PC-3 (cell line): ENCODE data around the gene PYGO1. TPM values are rescaled to one million over a fixed set of nuclear protein-coding genes. Genes with fewer than 3 reads are reported as not detected.

ENCODE experiments used
- ATAC-seq: fragments of 200-7000 bp; cut with Tn5 transposase; 2 replicates; pipeline ENCODE4 v1.9.1; 2020; ENCODE audit warnings: mild to moderate bottlenecking, moderate library complexity
- BruUV-seq: library from RNA; stranded (reverse); fragments of 400-500 nt; replicated peaks from 2 replicates; lab custom pipeline; 2021; lab: Mats Ljungman, UMichigan
- CTCF ChIA-PET: fragments of 300-600 bp; sonication (Branson Sonifier 250); formaldehyde crosslinking; loops from one replicate; lab custom pipeline; 2022; ENCODE audit warnings: antibody characterized with exemption; lab: Charles Lee
- POLR2A ChIA-PET: fragments of 300-600 bp; sonication (Branson Sonifier 250); formaldehyde crosslinking; loops from one replicate; lab custom pipeline; 2022; ENCODE audit warnings: antibody characterized with exemption; ENCODE audit not compliant: unreplicated experiment; lab: Charles Lee
- DNase-seq: peaks from one replicate; pipeline ENCODE4 v3.0.0-alpha.2; 2015
- H2AFZ ChIP-seq: fragments of 300-600 bp; sonication (generic); 2 replicates; pipeline ENCODE4 v1.6.0; 2016; ENCODE audit warnings: antibody characterized with exemption, low read length
- H3F3A ChIP-seq: fragments of 300-600 bp; sonication (generic); one replicate; pipeline ENCODE4 v1.6.0; 2017; ENCODE audit warnings: antibody characterized with exemption, low read length, control low read depth, mild to moderate bottlenecking; ENCODE audit not compliant: unreplicated experiment
- H3K27ac ChIP-seq: fragments of 300-600 bp; sonication (generic); 2 replicates; pipeline ENCODE4 v1.5.1; 2016; ENCODE audit warnings: mild to moderate bottlenecking, low read length
- H3K27me3 ChIP-seq: fragments of 300-600 bp; sonication (generic); 2 replicates; pipeline ENCODE4 v1.6.1; 2016; ENCODE audit warnings: low read length, mixed read lengths
- H3K36me3 ChIP-seq: fragments of 300-600 bp; sonication (generic); 2 replicates; pipeline ENCODE4 v1.6.1; 2016; ENCODE audit warnings: low read depth, mixed run types, low read length, mixed read lengths
- H3K4me1 ChIP-seq: fragments of 300-600 bp; sonication (generic); 2 replicates; pipeline ENCODE4 v1.5.1; 2016; ENCODE audit warnings: low read length; ENCODE audit not compliant: insufficient read depth
- H3K4me2 ChIP-seq: fragments of 300-600 bp; sonication (generic); 2 replicates; pipeline ENCODE4 v1.6.0; 2016; ENCODE audit warnings: low read length
- H3K4me3 ChIP-seq: fragments of 300-600 bp; sonication (generic); 2 replicates; pipeline ENCODE4 v1.5.1; 2016; ENCODE audit warnings: mild to moderate bottlenecking, low read length, mixed read lengths
- H3K79me2 ChIP-seq: fragments of 300-600 bp; sonication (generic); 2 replicates; pipeline ENCODE4 v1.6.1; 2017; ENCODE audit warnings: low read length, mixed read lengths
- H3K9ac ChIP-seq: fragments of 300-600 bp; sonication (generic); 2 replicates; pipeline ENCODE4 v1.6.0; 2016; ENCODE audit warnings: mild to moderate bottlenecking, low read length
- H3K9me2 ChIP-seq: fragments of 300-600 bp; sonication (generic); replicated peaks from 2 replicates; pipeline ENCODE4 v1.6.1; 2016; ENCODE audit warnings: mixed run types, low read length, mixed read lengths
- H3K9me3 ChIP-seq: fragments of 300-600 bp; sonication (generic); 2 replicates; pipeline ENCODE4 v1.6.1; 2016; ENCODE audit warnings: low read length, mixed read lengths
- H4K20me1 ChIP-seq: fragments of 300-600 bp; sonication (generic); 2 replicates; pipeline ENCODE4 v1.6.1; 2016; ENCODE audit warnings: low read length, mixed read lengths
- CTCF ChIP-seq: fragments of 300-600 bp; sonication (generic); conservative IDR thresholded peaks from 2 replicates; pipeline ENCODE4 v1.5.1; 2017; ENCODE audit warnings: antibody characterized with exemption, low read depth, mild to moderate bottlenecking, low read length
- EZH2 ChIP-seq: fragments of 300-600 bp; sonication (generic); IDR thresholded peaks from one replicate; pipeline ENCODE4 v1.6.1; 2017; ENCODE audit warnings: antibody characterized with exemption, mild to moderate bottlenecking, low read length; ENCODE audit not compliant: unreplicated experiment
- EZH2phosphoT487 ChIP-seq: fragments of 300-600 bp; sonication (generic); IDR thresholded peaks from 2 replicates; pipeline ENCODE4 v1.6.1; 2018; ENCODE audit warnings: mild to moderate bottlenecking, antibody characterized with exemption, low read length, borderline replicate concordance
- intact Hi-C: fragments of 100-400 bp; cut with micrococcal nuclease; formaldehyde crosslinking; loops from 2 replicates; pipeline ENCODE4 v1.9.0; 2023
- total RNA-seq: library from RNA; depleted of rRNA; stranded (reverse); fragments of >200 nt; gene quantifications from 2 replicates; pipeline ENCODE4 v1.2.3, GENCODE V29; 2014

The PYGO1 gene
- total RNA-seq, 1 experiment from 2014 or later, result 2.0 TPM

- Histone ChIP-seq H4K20me1 (no peaks in the 10 kb centered on the region), H3K4me3 (no peak overlapping the region), H3K36me3 (no peaks in the 10 kb centered on the region), H3K27ac (no peak overlapping the region), H3K9ac (no peak overlapping the region), H3K4me2 (no peak overlapping the region), H3K9me2 (no peaks in the 10 kb centered on the region), H3K27me3 (peaks cover 26% of the 10 kb centered on the region), H3K4me1 (no peaks in the 10 kb centered on the region), H3F3A (no peaks in the 10 kb centered on the region), H3K79me2 (no peaks in the 10 kb centered on the region), H2AFZ (no peak overlapping the region), H3K9me3 (no peaks in the 10 kb centered on the region)
- BruUV-seq, result no TSS peak
- CTCF ChIA-PET, result no interaction called here
- TF ChIP-seq EZH2phosphoT487, result no peak
- no peak for TF ChIP-seq EZH2
- TF ChIP-seq CTCF, result no peak
- DNase-seq (no peak), ATAC-seq (no peak)
- intact Hi-C loops, result no loop called here
- POLR2A ChIA-PET, result no interaction called here
Observed at GRCh38 chr15:55590788-55591187, 2.6 kb upstream of the PYGO1 start.

- Histone ChIP-seq H3K4me3 (no peak overlapping the region), H3K9me3 (no peaks in the 10 kb centered on the region), H2AFZ (peak overlapping the region; percentile 79; the same call in 1 of the 2 replicates), H3K4me1 (no peaks in the 10 kb centered on the region), H3K36me3 (no peaks in the 10 kb centered on the region), H3K27ac (no peak overlapping the region), H3K27me3 (peaks cover 33% of the 10 kb centered on the region), H3K79me2 (no peaks in the 10 kb centered on the region), H3K9ac (no peak overlapping the region), H3K9me2 (no peaks in the 10 kb centered on the region), H3K4me2 (peak overlapping the region; percentile 77; the same call in 1 of the 2 replicates), H3F3A (no peaks in the 10 kb centered on the region), H4K20me1 (no peaks in the 10 kb centered on the region)
- CTCF ChIA-PET, result no interaction called here
- TSS peak; percentile 46 for BruUV-seq
- DNase-seq, result no peak
- POLR2A ChIA-PET, result no interaction called here
- no peak for ATAC-seq
- no peak for TF ChIP-seq CTCF
- intact Hi-C loops, result loop anchor here (5.0 kb wide), 2 partner anchors 38 to 62 kb away; no protein-coding TSS in a partner anchor
Observed at GRCh38 chr15:55589287-55589686, 1.1 kb upstream of the PYGO1 start.

GRCh38 chr15:55588815-55589115 lies 620 bp upstream of the PYGO1 start:
- H3K27me3 ChIP-seq, result peaks cover 34% of the 10 kb centered on the region
- no peaks in the 10 kb centered on the region for H3K9me3 ChIP-seq
- TF ChIP-seq CTCF, result no peak
- no peak; the same call in 1 of the 2 replicates for TF ChIP-seq EZH2phosphoT487
- TF ChIP-seq EZH2, result no peak
- no peaks in the 10 kb centered on the region for H3F3A ChIP-seq
- DNase-seq, result peak; percentile 15
- peak overlapping the region; percentile 79 for H2AFZ ChIP-seq
- POLR2A ChIA-PET, result no interaction called here
- BruUV-seq, result no TSS peak
- H3K4me2 ChIP-seq, result peak overlapping the region; percentile 77
- H3K4me3 ChIP-seq, result peak overlapping the region; percentile 62
- H3K9me2 ChIP-seq, result no peaks in the 10 kb centered on the region
- H4K20me1 ChIP-seq, result no peaks in the 10 kb centered on the region
- H3K9ac ChIP-seq, result no peak overlapping the region
- H3K36me3 ChIP-seq, result no peaks in the 10 kb centered on the region
- no peaks in the 10 kb centered on the region for H3K4me1 ChIP-seq
- CTCF ChIA-PET, result no interaction called here
- H3K27ac ChIP-seq, result no peak overlapping the region
- intact Hi-C loops, result loop anchor here (5.0 kb wide), 2 partner anchors 39 to 61 kb away; no protein-coding TSS in a partner anchor
- no peaks in the 10 kb centered on the region for H3K79me2 ChIP-seq
- no peak for ATAC-seq
